HL-60 (cell line): ENCODE data around the gene PUS3.

Experiments used
- DNase-seq, 2 experiments: peaks; one replicate each; pipeline ENCODE4 v3.0.0-alpha.2; 2010 to 2020; ENCODE audit warnings: low read depth in 1 of 2, low spot score in 1 of 2
- H3K27ac ChIP-seq: fragments of 250-450 bp; sonication (Bioruptor Pico); replicated peaks from 2 replicates; pipeline ENCODE4 v1.5.1; 2020; ENCODE audit warnings: mild to moderate bottlenecking, moderate library complexity
- H3K27me3 ChIP-seq: fragments of 250-450 bp; sonication (Bioruptor Pico); 2 replicates; pipeline ENCODE4 v1.5.1; 2021; ENCODE audit warnings: mild to moderate bottlenecking, moderate library complexity; ENCODE audit not compliant: insufficient read depth, poor library complexity, severe bottlenecking
- H3K4me3 ChIP-seq: replicated peaks from 2 replicates; pipeline ENCODE4 v1.5.1; 2011; ENCODE audit warnings: mild to moderate bottlenecking, control low read depth, low read length; ENCODE audit not compliant: insufficient read depth
- CTCF ChIP-seq: IDR thresholded peaks from one replicate; pipeline ENCODE4 v1.5.1; 2011; ENCODE audit warnings: low read length, control low read depth, inconsistent platforms; ENCODE audit not compliant: insufficient read depth
- GABPA ChIP-seq: IDR thresholded peaks from 2 replicates; pipeline ENCODE4 v1.6.1; 2012; ENCODE audit warnings: low read depth
- POLR2AphosphoS5 ChIP-seq: IDR thresholded peaks from 2 replicates; pipeline ENCODE4 v1.6.1; 2012; ENCODE audit warnings: low read depth
- REST ChIP-seq: IDR thresholded peaks from 2 replicates; pipeline ENCODE4 v1.6.1; 2012; ENCODE audit warnings: low read depth; ENCODE audit not compliant: insufficient replicate concordance
- SPI1 ChIP-seq: IDR thresholded peaks from 2 replicates; pipeline ENCODE4 v1.6.1; 2012; ENCODE audit warnings: low read depth, mild to moderate bottlenecking, borderline replicate concordance

Gene PUS3

GRCh38 chr11:125948278-125949051 is 45.5 kb upstream of the PUS3 start:
- TF ChIP-seq REST (no peak), SPI1 (no peak), POLR2AphosphoS5 (no peak), CTCF (no peak), GABPA (no peak)
- DNase-seq: no peak
- H3K27ac ChIP-seq: no peak overlapping the region
- H3K4me3 ChIP-seq: no peak overlapping the region
- no peaks in the 10 kb centered on the region for H3K27me3 ChIP-seq

- TF ChIP-seq GABPA (no peak), POLR2AphosphoS5 (no peak)
- H3K27ac ChIP-seq: no peak overlapping the region
- no peak overlapping the region for H3K4me3 ChIP-seq
- H3K27me3 ChIP-seq: no peaks in the 10 kb centered on the region
- no peak for DNase-seq
Measured at GRCh38 chr11:125947419-125948277, 44.6 kb upstream of the PUS3 start.

GRCh38 chr11:125946712-125947418 is 43.9 kb upstream of the PUS3 start:
- TF ChIP-seq CTCF (no peak), SPI1 (no peak), POLR2AphosphoS5 (no peak)
- no peaks in the 10 kb centered on the region for H3K27me3 ChIP-seq
- no peak overlapping the region for H3K4me3 ChIP-seq
- no peak for DNase-seq
- no peak overlapping the region for H3K27ac ChIP-seq

- no peak within 1 kb of the TSS for H3K27ac ChIP-seq
- no peak for DNase-seq
- H3K27me3 ChIP-seq: no peaks in the 10 kb centered on the region
- H3K4me3 ChIP-seq: no peak within 1 kb of the TSS
- TF ChIP-seq REST (no peak), SPI1 (no peak), CTCF (no peak), GABPA (no peak), POLR2AphosphoS5 (no peak)
Measured at GRCh38 chr11:125945797-125946520, 43.0 kb upstream of the PUS3 start, which contains the start of gene VSIG10L2. VSIG10L2 (plus strand) TSS chr11:125946044; CDS start chr11:125946056, 12 bp downstream.
